SK-N-SH (cell line): ENCODE data around the gene HSF4. TPM values are rescaled to one million over a fixed set of nuclear protein-coding genes. Genes with fewer than 3 reads are reported as not detected.

Source experiments
- CTCF ChIA-PET: fragments of 300-600, 350-600 bp; formaldehyde crosslinking; extraction: SDS; loops from one replicate; lab custom pipeline; 2021; lab: Yijun Ruan, JAX
- POLR2A ChIA-PET: fragments of 350-600 bp; sonication (Branson Sonifier 250); formaldehyde crosslinking; extraction: SDS; loops from one replicate; lab custom pipeline; 2020; ENCODE audit warnings: antibody characterized with exemption, inconsistent platforms; lab: Yijun Ruan, JAX
- DNase-seq: peaks from one replicate; pipeline ENCODE4 v3.0.0; 2012
- H2AFZ ChIP-seq: fragments of 200-600 bp; sonication (generic); 2 replicates; pipeline ENCODE4 v1.8.1; 2016; ENCODE audit warnings: antibody characterized with exemption, mild to moderate bottlenecking, low read depth
- H3F3A ChIP-seq: fragments of 200-600 bp; sonication (generic); replicated peaks from 2 replicates; pipeline ENCODE3; 2016; ENCODE audit warnings: antibody characterized with exemption, mild to moderate bottlenecking; ENCODE audit not compliant: insufficient read depth
- H3K27ac ChIP-seq, 2 experiments: fragments of 200-500 bp in 1 of 2; fragments of 200-600 bp in 1 of 2; sonication (Bioruptor generic) in 1 of 2; sonication (generic), shearing (Covaris generic) in 1 of 2; 2 replicates each; pipeline versions ENCODE4 v1.5.1 to v1.6.1; 2014 to 2016; ENCODE audit warnings: low read depth in 2 of 2, inconsistent platforms in 1 of 2, low read length in 1 of 2, mild to moderate bottlenecking in 1 of 2, mixed read lengths in 1 of 2
- H3K27me3 ChIP-seq: fragments of 200-600 bp; sonication (generic), shearing (Covaris generic); 2 replicates; pipeline ENCODE4 v1.6.1; 2016; ENCODE audit warnings: mixed run types; ENCODE audit not compliant: insufficient read depth
- H3K36me3 ChIP-seq, 2 experiments: fragments of 200-500 bp in 1 of 2; fragments of 200-600 bp in 1 of 2; sonication (Bioruptor generic) in 1 of 2; sonication (generic) in 1 of 2; replicated peaks in 1 of 2; 2 replicates each; pipeline versions ENCODE3 to v1.5.1; 2014 to 2016; ENCODE audit warnings: low read length in 1 of 2, mild to moderate bottlenecking in 1 of 2; ENCODE audit not compliant: insufficient read depth in 2 of 2, control insufficient read depth in 1 of 2
- H3K4me1 ChIP-seq, 2 experiments: fragments of 200-500 bp in 1 of 2; fragments of 200-600 bp in 1 of 2; sonication (Bioruptor generic) in 1 of 2; sonication (generic), shearing (Covaris generic) in 1 of 2; 2 replicates each; pipeline versions ENCODE4 v1.5.1 to v1.6.1; 2014 to 2016; ENCODE audit warnings: low read depth in 1 of 2, low read length in 1 of 2, mixed run types in 1 of 2; ENCODE audit not compliant: insufficient read depth in 2 of 2, control insufficient read depth in 1 of 2
- H3K4me2 ChIP-seq: fragments of 200-600 bp; sonication (generic), shearing (Covaris generic); 2 replicates; pipeline ENCODE4 v1.6.1; 2017; ENCODE audit warnings: mixed run types
- H3K4me3 ChIP-seq, 2 experiments: fragments of 200-500 bp in 1 of 2; fragments of 200-600 bp in 1 of 2; sonication (Bioruptor generic) in 1 of 2; sonication (generic), shearing (Covaris generic) in 1 of 2; 2 replicates each; pipeline versions ENCODE4 v1.5.1 to v1.8.1; 2014 to 2016; ENCODE audit warnings: low read depth in 2 of 2, inconsistent platforms in 1 of 2, low read length in 1 of 2, mild to moderate bottlenecking in 1 of 2, mixed read lengths in 1 of 2, moderate library complexity in 1 of 2
- H3K79me2 ChIP-seq: fragments of 200-600 bp; sonication (generic); 2 replicates; pipeline ENCODE4 v1.8.1; 2017; ENCODE audit warnings: mild to moderate bottlenecking; ENCODE audit not compliant: insufficient read depth
- H3K9ac ChIP-seq: fragments of 200-600 bp; sonication (generic); 2 replicates; pipeline ENCODE4 v1.6.1; 2017; ENCODE audit warnings: mixed run types
- H3K9me2 ChIP-seq: fragments of 200-600 bp; sonication (generic); 2 replicates; pipeline ENCODE4 v1.6.1; 2017; ENCODE audit warnings: mixed run types
- H3K9me3 ChIP-seq: fragments of 200-600 bp; sonication (generic); 2 replicates; pipeline ENCODE4 v1.6.1; 2017; ENCODE audit warnings: mixed run types, mild to moderate bottlenecking, moderate library complexity
- H4K20me1 ChIP-seq: fragments of 200-600 bp; sonication (generic); 2 replicates; pipeline ENCODE4 v1.6.1; 2017; ENCODE audit warnings: mild to moderate bottlenecking, mixed run types; ENCODE audit not compliant: insufficient read depth
- CHD2 ChIP-seq: fragments of 150-350 bp; IDR thresholded peaks from 2 replicates; pipeline ENCODE4 v1.6.1; 2018; ENCODE audit warnings: low read length; ENCODE audit not compliant: partially characterized antibody
- ELF1 ChIP-seq: IDR thresholded peaks from 2 replicates; pipeline ENCODE4 v1.4.0; 2012
- GATA2 ChIP-seq: sonication (generic); formaldehyde crosslinking; IDR thresholded peaks from 2 replicates; pipeline ENCODE4 v1.5.0; 2020; ENCODE audit warnings: mild to moderate bottlenecking, missing genetic modification reagents
- JUND ChIP-seq: IDR thresholded peaks from 2 replicates; pipeline ENCODE4 v1.4.0; 2012
- NFIC ChIP-seq: IDR thresholded peaks from 2 replicates; pipeline ENCODE4 v1.4.0; 2012; ENCODE audit warnings: borderline replicate concordance
- NRF1 ChIP-seq: IDR thresholded peaks from 2 replicates; pipeline ENCODE4 v1.6.1; 2012; ENCODE audit warnings: low read depth, mild to moderate bottlenecking, low read length
- PBX3 ChIP-seq: IDR thresholded peaks from 2 replicates; pipeline ENCODE4; 2012
- REST ChIP-seq: IDR thresholded peaks from 2 replicates; pipeline ENCODE4 v1.6.1; 2012; ENCODE audit warnings: mild to moderate bottlenecking, low read depth, low read length, moderate library complexity
- USF2 ChIP-seq: fragments of 150-350 bp; IDR thresholded peaks from 2 replicates; pipeline ENCODE4 v1.6.1; 2017; ENCODE audit warnings: antibody characterized with exemption, low read length, low read depth, borderline replicate concordance
- YY1 ChIP-seq: IDR thresholded peaks from 2 replicates; pipeline ENCODE4 v1.4.0; 2012; ENCODE audit warnings: low read depth, mild to moderate bottlenecking
- ZBTB33 ChIP-seq: IDR thresholded peaks from 2 replicates; pipeline ENCODE4 v1.4.0; 2012; ENCODE audit warnings: low read depth, borderline replicate concordance
- WGBS: methylation state at CpG from one replicate; pipeline ENCODE4 v1.1.6; 2017; ENCODE audit warnings: low lambda C conversion rate; 5-methylcytosine and 5-hydroxymethylcytosine counted together
- polyA plus RNA-seq, 3 experiments: library from polyadenylated mRNA; depleted of rRNA; stranded (reverse); fragments of >200 nt; gene quantifications; 2 replicates each; pipeline ENCODE4 v1.2.3, GENCODE V29; 2012

The HSF4 gene
- polyA plus RNA-seq, 1 of the 3 experiments (the other 2 are of a cell fraction): 33.4 TPM

GRCh38 chr16:67183627-67184452, 19.3 kb downstream of the HSF4 start, which contains the start of gene MATCAP1 (continued):
- peak; percentile 98 for TF ChIP-seq PBX3
- no peak for TF ChIP-seq ELF1
- TF ChIP-seq YY1: no peak
- no peak for TF ChIP-seq GATA2 (CRISPR knock-in tag)
- TF ChIP-seq ZBTB33: no peak
- no peak for TF ChIP-seq USF2
- TF ChIP-seq NFIC: peak; percentile 44; the same call in 1 of the 2 replicates
- no peak for TF ChIP-seq JUND
- TF ChIP-seq CHD2: no peak

- Histone ChIP-seq H3K9ac (peak overlapping the region; percentile 96; the same call in 1 of the 2 replicates), H3K79me2 (peaks cover 18% of the 10 kb centered on the region), H3K36me3 (no peaks in the 10 kb centered on the region)
- POLR2A ChIA-PET: interaction anchor here (1.0 to 2.0 kb wide), 6 partner anchors 9 to 43 kb away, joined by 3 to 12 read pairs (median 4); partner anchors contain the start of genes HSF4, NOL3 and TMEM208
- peak; percentile 76 for DNase-seq
- 97% methylated on average over 6 of the region's 59 CpGs for WGBS
- TF ChIP-seq REST: no peak
- 0 out of 2 replicates have a peak, but pooled peaks have one; percentile 35 for TF ChIP-seq NRF1
- TF ChIP-seq, all 33 proteins: peak for 1
- Histone ChIP-seq H3K9me3 (no peaks in the 10 kb centered on the region), H3F3A (peaks cover 34% of the 10 kb centered on the region), H2AFZ (peak overlapping the region; percentile 58; the same call in 1 of the 2 replicates), H3K4me1 (peaks cover 22 to 26% of the 10 kb centered on the region in 2 experiments), H4K20me1 (no peaks in the 10 kb centered on the region; the same call in 1 of the 2 replicates), H3K9me2 (no peaks in the 10 kb centered on the region), H3K27ac (peak overlapping the region; percentile 92 to 97), H3K27me3 (no peaks in the 10 kb centered on the region), H3K4me3 (peak overlapping the region; percentile 81 to 82), H3K4me2 (peak overlapping the region; percentile 92)
- CTCF ChIA-PET: interaction anchor here (0.6 to 4.2 kb wide), 24 partner anchors 10 to 289 kb away, joined by 3 to 27 read pairs (median 4); partner anchors contain the start of genes NOL3, TMEM208 and ZDHHC1
Measured at GRCh38 chr16:67184453-67184994, 20.0 kb downstream of the HSF4 start.
